Caco-2 (cell line): ENCODE measurements around the gene FER. TPM values are rescaled to one million over a fixed set of nuclear protein-coding genes. Genes with fewer than 3 reads are reported as not detected.
"Not testable (repeated sequence)": the region's sequence is repeated elsewhere in the genome, so short reads cannot be mapped to it uniquely, and the experiment has no call there.

Experiments used
- BruUV-seq: library from RNA; stranded (reverse); fragments of 400-500 nt; replicated peaks from 2 replicates; lab custom pipeline; 2021; lab: Mats Ljungman, UMichigan
- CTCF ChIA-PET: fragments of 300-600 bp; sonication (Branson Sonifier 250); formaldehyde crosslinking; loops from one replicate; lab custom pipeline; 2022; ENCODE audit warnings: antibody characterized with exemption; lab: Charles Lee
- POLR2A ChIA-PET: fragments of 300-600 bp; sonication (Branson Sonifier 250); formaldehyde crosslinking; loops from one replicate; lab custom pipeline; 2022; ENCODE audit warnings: antibody characterized with exemption; lab: Charles Lee
- DNase-seq, 2 experiments: peaks; one replicate each; pipeline versions ENCODE4 v3.0.0 to v3.0.0-alpha.2; 2020 to 2022
- H3K27me3 ChIP-seq: replicated peaks from 2 replicates; pipeline ENCODE4 v1.6.0; 2011; ENCODE audit warnings: low read length; ENCODE audit not compliant: control insufficient read depth, insufficient read depth
- H3K36me3 ChIP-seq: 2 replicates; pipeline ENCODE4 v1.5.1; 2011; ENCODE audit warnings: low read length; ENCODE audit not compliant: control insufficient read depth, insufficient read depth
- H3K4me1 ChIP-seq: fragments of 250-450 bp; sonication (Bioruptor Pico); 2 replicates; pipeline ENCODE4 v1.5.1; 2020; ENCODE audit warnings: mild to moderate bottlenecking
- H3K4me3 ChIP-seq: 2 replicates; pipeline ENCODE4 v1.5.1; 2011; ENCODE audit warnings: low read depth, mild to moderate bottlenecking, control low read depth, low read length
- H3K9me3 ChIP-seq: fragments of 250-450 bp; sonication (Bioruptor Pico); 2 replicates; pipeline ENCODE4 v1.5.1; 2020; ENCODE audit warnings: mild to moderate bottlenecking, moderate library complexity
- H3K27ac Mint-ChIP-seq: one replicate; pipeline ENCODE4 v1.8.0; 2022; ENCODE audit warnings: mixed read lengths; ENCODE audit not compliant: unreplicated experiment
- H3K27me3 Mint-ChIP-seq: one replicate; pipeline ENCODE4 v1.8.0; 2022; ENCODE audit warnings: mixed read lengths; ENCODE audit not compliant: insufficient read depth, unreplicated experiment
- H3K36me3 Mint-ChIP-seq: one replicate; pipeline ENCODE4 v1.8.0; 2022; ENCODE audit warnings: mild to moderate bottlenecking, mixed read lengths; ENCODE audit not compliant: insufficient read depth, unreplicated experiment
- H3K4me1 Mint-ChIP-seq: one replicate; pipeline ENCODE4 v1.8.0; 2022; ENCODE audit warnings: low read depth, mixed read lengths; ENCODE audit not compliant: unreplicated experiment
- H3K4me3 Mint-ChIP-seq: one replicate; pipeline ENCODE4 v1.8.0; 2022; ENCODE audit warnings: mild to moderate bottlenecking, moderate library complexity, mixed read lengths; ENCODE audit not compliant: unreplicated experiment
- H3K9me3 Mint-ChIP-seq: one replicate; pipeline ENCODE4 v1.8.0; 2022; ENCODE audit warnings: mixed read lengths; ENCODE audit not compliant: unreplicated experiment
- intact Hi-C: fragments of 100-400 bp; cut with micrococcal nuclease; formaldehyde crosslinking; loops from one replicate; pipeline ENCODE4 v1.10.0; 2022; ENCODE audit not compliant: unreplicated experiment
- total RNA-seq: library from RNA; stranded (reverse); gene quantifications from 2 replicates; pipeline ENCODE4 v1.2.3, GENCODE V29; 2022
- TF ChIP-seq, protein P1 (sequence below), 2 experiments: fragments of 200-600 bp in 1 of 2; IDR thresholded peaks; 1 replicate in 1 of 2; 2 replicates in 1 of 2; pipeline versions ENCODE4 v1.5.1 to v1.8.0; 2011 to 2022; ENCODE audit warnings: antibody characterized with exemption in 1 of 2, control low read depth in 1 of 2, inconsistent platforms in 1 of 2, low read depth in 1 of 2, low read length in 1 of 2, mild to moderate bottlenecking in 1 of 2, moderate library complexity in 1 of 2; ENCODE audit not compliant: insufficient read depth in 1 of 2, severe bottlenecking in 1 of 2, unreplicated experiment in 1 of 2

The FER gene
- total RNA-seq, 1 experiment from 2014 or later: 43.1 TPM

DNA sequence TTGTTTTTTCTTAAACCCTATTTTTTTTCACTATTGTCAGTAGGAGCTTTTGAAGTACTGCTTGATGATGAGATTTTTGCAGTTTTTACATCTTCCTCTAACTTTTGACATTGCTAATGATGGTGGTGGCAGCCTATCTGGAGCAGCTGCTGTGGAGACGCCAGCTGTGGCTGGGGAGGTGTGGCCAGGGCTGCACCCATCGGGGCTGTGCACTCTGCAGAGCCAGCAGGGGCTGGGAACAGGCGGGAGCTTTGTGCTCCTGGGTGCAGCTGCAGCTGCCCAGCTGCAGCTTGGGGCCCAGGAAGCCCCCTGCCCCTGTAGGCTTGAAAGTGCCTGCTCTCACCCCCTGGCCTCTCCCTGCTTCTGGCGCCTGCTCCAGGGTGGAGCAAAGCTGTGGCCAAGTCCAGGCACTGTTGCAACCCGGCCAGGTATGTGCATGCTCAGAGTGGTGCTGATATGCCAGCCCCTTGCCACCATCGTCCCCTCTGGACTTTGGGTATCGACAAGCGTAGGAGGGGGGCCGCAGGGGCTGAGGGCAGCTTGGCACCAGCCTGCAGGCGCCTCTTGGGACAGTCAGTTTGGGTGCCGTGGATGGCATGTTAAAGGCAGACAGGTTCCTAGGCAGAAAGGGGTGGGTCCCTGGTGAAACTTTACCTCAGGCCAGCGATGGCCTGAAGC, 39.2 kb downstream of the FER start:
- H3K4me3 ChIP-seq: no peak overlapping the region
- TF ChIP-seq, protein P1, sequence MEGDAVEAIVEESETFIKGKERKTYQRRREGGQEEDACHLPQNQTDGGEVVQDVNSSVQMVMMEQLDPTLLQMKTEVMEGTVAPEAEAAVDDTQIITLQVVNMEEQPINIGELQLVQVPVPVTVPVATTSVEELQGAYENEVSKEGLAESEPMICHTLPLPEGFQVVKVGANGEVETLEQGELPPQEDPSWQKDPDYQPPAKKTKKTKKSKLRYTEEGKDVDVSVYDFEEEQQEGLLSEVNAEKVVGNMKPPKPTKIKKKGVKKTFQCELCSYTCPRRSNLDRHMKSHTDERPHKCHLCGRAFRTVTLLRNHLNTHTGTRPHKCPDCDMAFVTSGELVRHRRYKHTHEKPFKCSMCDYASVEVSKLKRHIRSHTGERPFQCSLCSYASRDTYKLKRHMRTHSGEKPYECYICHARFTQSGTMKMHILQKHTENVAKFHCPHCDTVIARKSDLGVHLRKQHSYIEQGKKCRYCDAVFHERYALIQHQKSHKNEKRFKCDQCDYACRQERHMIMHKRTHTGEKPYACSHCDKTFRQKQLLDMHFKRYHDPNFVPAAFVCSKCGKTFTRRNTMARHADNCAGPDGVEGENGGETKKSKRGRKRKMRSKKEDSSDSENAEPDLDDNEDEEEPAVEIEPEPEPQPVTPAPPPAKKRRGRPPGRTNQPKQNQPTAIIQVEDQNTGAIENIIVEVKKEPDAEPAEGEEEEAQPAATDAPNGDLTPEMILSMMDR (IDR thresholded peaks at IDR 0.05; ENCODE audit: insufficient read depth in 1 of 2, low read depth in 1 of 2, low read length in 1 of 2, severe bottlenecking in 1 of 2, unreplicated experiment in 1 of 2): no peak
- Mint-ChIP-seq H3K9me3 (peaks cover 17% of the 10 kb centered on the region), H3K27me3 (no peaks in the 10 kb centered on the region), H3K4me1 (peaks cover 9% of the 10 kb centered on the region), H3K27ac (no peak overlapping the region), H3K36me3 (peaks cover 24% of the 10 kb centered on the region), H3K4me3 (no peak overlapping the region)
- no TSS peak for BruUV-seq
- DNase-seq: no peak
- 0 out of 2 replicates have a peak, but pooled peaks cover 1% of the 10 kb centered on the region for H3K36me3 ChIP-seq
- ChIA-PET POLR2A (no interaction called here), CTCF (no interaction called here)
- intact Hi-C loops: no loop called here
- no peaks in the 10 kb centered on the region for H3K27me3 ChIP-seq
- peaks cover 14% of the 10 kb centered on the region for H3K9me3 ChIP-seq
- no peaks in the 10 kb centered on the region for H3K4me1 ChIP-seq

DNA sequence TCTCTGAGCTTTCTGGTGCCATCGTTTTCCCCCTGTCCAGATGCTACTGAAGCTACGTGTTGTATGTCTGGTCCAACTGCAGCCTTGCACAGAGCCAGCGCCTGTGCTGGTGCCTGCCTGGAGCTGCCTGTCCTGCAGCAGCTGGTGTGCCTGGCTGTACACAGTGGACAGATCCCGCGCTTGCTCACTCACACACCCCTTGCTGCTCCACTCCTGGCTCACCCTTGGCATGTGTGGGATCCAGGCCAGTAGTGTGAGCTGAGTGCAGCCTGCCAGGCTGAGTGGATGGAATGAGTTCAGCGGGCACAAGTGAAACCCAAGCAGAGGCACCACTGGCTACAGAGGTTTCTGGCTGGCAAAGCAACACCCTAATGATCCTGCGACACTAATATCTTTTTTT, 40.4 kb downstream of the FER start:
- intact Hi-C loops: no loop called here
- peaks cover 14% of the 10 kb centered on the region for H3K9me3 ChIP-seq
- peaks cover 24% of the 10 kb centered on the region for H3K36me3 Mint-ChIP-seq
- BruUV-seq: no TSS peak
- H3K27me3 ChIP-seq: no peaks in the 10 kb centered on the region
- H3K4me1 ChIP-seq: no peaks in the 10 kb centered on the region
- no peak for DNase-seq
- peaks cover 4% of the 10 kb centered on the region for H3K4me1 Mint-ChIP-seq
- no peak overlapping the region for H3K4me3 ChIP-seq
- ChIA-PET POLR2A (no interaction called here), CTCF (interaction anchor here (0.7 kb wide), 1 partner anchor 530 kb away, joined by 6 read pairs; no protein-coding TSS in a partner anchor)
- TF ChIP-seq, protein P1 (IDR thresholded peaks at IDR 0.05; ENCODE audit: insufficient read depth in 1 of 2, low read depth in 1 of 2, low read length in 1 of 2, severe bottlenecking in 1 of 2, unreplicated experiment in 1 of 2): no peak
- no peak overlapping the region for H3K4me3 Mint-ChIP-seq
- no peak overlapping the region for H3K27ac Mint-ChIP-seq
- peaks cover 10% of the 10 kb centered on the region for H3K9me3 Mint-ChIP-seq
- 0 out of 2 replicates have a peak, but pooled peaks cover 1% of the 10 kb centered on the region for H3K36me3 ChIP-seq
- H3K27me3 Mint-ChIP-seq: no peaks in the 10 kb centered on the region

DNA sequence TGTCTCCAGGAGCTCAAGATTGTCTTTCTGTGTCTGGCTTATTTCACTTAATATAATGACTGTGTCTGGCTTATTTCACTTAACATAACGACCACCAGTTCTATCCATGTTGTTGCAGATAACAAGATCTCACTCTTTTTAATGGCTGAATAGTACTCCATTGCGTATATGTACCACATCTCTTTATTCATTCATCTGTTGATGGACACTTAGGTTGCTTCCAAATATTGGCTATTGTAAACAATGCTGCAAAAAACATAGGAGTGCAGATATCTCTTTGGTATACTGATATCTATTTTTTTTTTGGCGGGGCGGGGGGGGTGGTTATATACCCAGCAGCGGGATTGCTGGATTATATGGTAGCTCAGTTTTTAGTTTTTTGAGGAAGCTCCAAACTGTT, 45.5 kb downstream of the FER start:
- H3K4me1 Mint-ChIP-seq: no peaks in the 10 kb centered on the region
- Histone ChIP-seq H3K27me3 (no peaks in the 10 kb centered on the region), H3K9me3 (no peaks in the 10 kb centered on the region), H3K36me3 (no peaks in the 10 kb centered on the region), H3K4me3 (no peak overlapping the region), H3K4me1 (no peaks in the 10 kb centered on the region)
- CTCF ChIA-PET: no interaction called here
- TF ChIP-seq, protein P1 (IDR thresholded peaks at IDR 0.05; ENCODE audit: insufficient read depth in 1 of 2, low read depth in 1 of 2, low read length in 1 of 2, severe bottlenecking in 1 of 2, unreplicated experiment in 1 of 2): no peak
- DNase-seq: no peak
- peaks cover 10% of the 10 kb centered on the region for H3K36me3 Mint-ChIP-seq
- no peaks in the 10 kb centered on the region for H3K9me3 Mint-ChIP-seq
- POLR2A ChIA-PET: interaction anchor here (0.5 kb wide), 1 partner anchor 897 kb away, joined by 10 read pairs; the partner anchor contains the start of gene MAN2A1
- no TSS peak for BruUV-seq
- H3K27ac Mint-ChIP-seq: no peak overlapping the region
- intact Hi-C loops: no loop called here
- H3K27me3 Mint-ChIP-seq: no peaks in the 10 kb centered on the region
- no peak overlapping the region for H3K4me3 Mint-ChIP-seq

DNA sequence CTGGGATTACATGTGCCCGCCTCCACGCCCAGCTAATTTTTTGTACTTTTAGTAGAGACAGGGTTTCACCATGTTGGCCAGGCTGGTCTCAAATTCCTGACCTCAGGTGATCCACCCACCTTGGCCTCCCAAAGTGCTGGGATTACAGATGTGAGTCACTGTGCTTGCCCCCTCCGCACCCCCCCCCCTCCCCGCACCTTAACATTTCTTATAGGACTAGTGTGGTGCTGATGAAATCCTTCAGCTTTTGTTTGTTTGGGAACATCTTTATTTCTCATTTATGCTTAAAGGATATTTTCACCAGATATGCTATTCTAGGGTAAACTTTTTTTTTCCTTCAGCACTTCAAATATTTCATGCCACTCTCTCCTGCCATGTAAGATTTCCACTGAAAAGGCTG, 46.7 kb downstream of the FER start:
- H3K36me3 Mint-ChIP-seq, H3K9me3 ChIP-seq, CTCF ChIA-PET, H3K4me1 Mint-ChIP-seq, POLR2A ChIA-PET, H3K27ac Mint-ChIP-seq, H3K27me3 Mint-ChIP-seq, H3K4me1 ChIP-seq, DNase-seq, H3K27me3 ChIP-seq, BruUV-seq, intact Hi-C loops, H3K4me3 Mint-ChIP-seq, H3K36me3 ChIP-seq, H3K9me3 Mint-ChIP-seq, H3K4me3 ChIP-seq: not testable (repeated sequence)
